Neural cell (in vitro differentiated cells): ENCODE measurements around the gene RARRES2. TPM values are rescaled to one million over a fixed set of nuclear protein-coding genes. Genes with fewer than 3 reads are reported as not detected.

ENCODE experiments used
- H2AFZ ChIP-seq: fragments of 200-600, 300-800 bp; sonication (generic), shearing (Covaris generic); 2 replicates; pipeline ENCODE4 v1.6.0; 2014; ENCODE audit warnings: low read depth, mild to moderate bottlenecking, antibody characterized with exemption, low read length, moderate library complexity
- H3F3A ChIP-seq: fragments of 200-600 bp; shearing (Covaris generic); 2 replicates; pipeline ENCODE4 v1.6.1; 2016; ENCODE audit warnings: mild to moderate bottlenecking, moderate library complexity, mixed read lengths, antibody characterized with exemption, low read length; ENCODE audit not compliant: insufficient read depth, poor library complexity, severe bottlenecking
- H3K27ac ChIP-seq: fragments of 200-600, 300-800 bp; sonication (generic), shearing (Covaris generic); 2 replicates; pipeline ENCODE4 v1.5.1; 2014; ENCODE audit warnings: mild to moderate bottlenecking, low read length, moderate library complexity
- H3K27me3 ChIP-seq: fragments of 300-800, 200-600 bp; sonication (generic), shearing (Covaris generic); 2 replicates; pipeline ENCODE4 v1.6.0; 2014; ENCODE audit warnings: mild to moderate bottlenecking, low read depth, low read length, moderate library complexity; ENCODE audit not compliant: insufficient read depth
- H3K36me3 ChIP-seq: fragments of 300-800, 200-600 bp; sonication (generic), shearing (Covaris generic); 2 replicates; pipeline ENCODE4 v1.5.1; 2014; ENCODE audit warnings: mild to moderate bottlenecking, antibody characterized with exemption, low read length, moderate library complexity; ENCODE audit not compliant: insufficient read depth
- H3K4me2 ChIP-seq: fragments of 300-800, 200-600 bp; sonication (generic), shearing (Covaris generic); 2 replicates; pipeline ENCODE4 v1.6.0; 2014; ENCODE audit warnings: mild to moderate bottlenecking, low read length
- H3K4me3 ChIP-seq: fragments of 300-800, 200-600 bp; sonication (generic), shearing (Covaris generic); 2 replicates; pipeline ENCODE4 v1.5.1; 2014; ENCODE audit warnings: mild to moderate bottlenecking, low read length, moderate library complexity
- H3K79me2 ChIP-seq: fragments of 200-600 bp; shearing (Covaris generic); replicated peaks from 2 replicates; pipeline ENCODE4 v1.6.0; 2014; ENCODE audit warnings: mild to moderate bottlenecking, low read length, moderate library complexity; ENCODE audit not compliant: insufficient read depth
- H3K9ac ChIP-seq: fragments of 300-800, 200-600 bp; sonication (generic), shearing (Covaris generic); 2 replicates; pipeline ENCODE4 v1.6.1; 2016; ENCODE audit warnings: mild to moderate bottlenecking, low read length, mixed read lengths
- H3K9me2 ChIP-seq: fragments of 200-600 bp; shearing (Covaris generic); 2 replicates; pipeline ENCODE4 v1.6.1; 2016; ENCODE audit warnings: mild to moderate bottlenecking, low read length, mixed read lengths; ENCODE audit not compliant: insufficient read depth
- H3K9me3 ChIP-seq: fragments of 200-600, 300-800 bp; sonication (generic), shearing (Covaris generic); 2 replicates; pipeline ENCODE4 v1.6.1; 2016; ENCODE audit warnings: mild to moderate bottlenecking, mixed run types, low read length, moderate library complexity, mixed read lengths
- H4K20me1 ChIP-seq: fragments of 200-600 bp; shearing (Covaris generic); 2 replicates; pipeline ENCODE4 v1.6.1; 2016; ENCODE audit warnings: mild to moderate bottlenecking, mixed run types; ENCODE audit not compliant: insufficient read depth
- EP300 ChIP-seq: fragments of 450-650 bp; conservative IDR thresholded peaks from 2 replicates; pipeline ENCODE4 v1.6.1; 2014; ENCODE audit warnings: antibody characterized with exemption, mild to moderate bottlenecking, moderate library complexity; ENCODE audit not compliant: poor library complexity, severe bottlenecking
- EZH2 ChIP-seq: fragments of 200-600, 300-800 bp; shearing (Covaris generic), sonication (generic); IDR thresholded peaks from 2 replicates; pipeline ENCODE4 v1.6.1; 2014; ENCODE audit warnings: antibody characterized with exemption, low read length, borderline replicate concordance, mild to moderate bottlenecking; ENCODE audit not compliant: insufficient read depth, poor library complexity, severe bottlenecking
- MXI1 ChIP-seq: fragments of 450-650 bp; conservative IDR thresholded peaks from 2 replicates; pipeline ENCODE4 v1.6.1; 2014; ENCODE audit warnings: antibody characterized with exemption, mild to moderate bottlenecking; ENCODE audit not compliant: poor library complexity, severe bottlenecking
- POLR2AphosphoS5 ChIP-seq: IDR thresholded peaks from 2 replicates; pipeline ENCODE4 v1.6.1; 2012
- RAD21 ChIP-seq: fragments of 450-650 bp; conservative IDR thresholded peaks from 2 replicates; pipeline ENCODE4 v1.6.1; 2014; ENCODE audit warnings: antibody characterized with exemption, mild to moderate bottlenecking, moderate library complexity
- REST ChIP-seq: IDR thresholded peaks from 2 replicates; pipeline ENCODE4 v1.6.1; 2012; ENCODE audit warnings: borderline replicate concordance
- SMC3 ChIP-seq: fragments of 450-650 bp; conservative IDR thresholded peaks from 2 replicates; pipeline ENCODE4 v1.6.1; 2014; ENCODE audit warnings: antibody characterized with exemption, mild to moderate bottlenecking, moderate library complexity; ENCODE audit not compliant: poor library complexity
- TAF1 ChIP-seq: IDR thresholded peaks from 2 replicates; pipeline ENCODE4 v1.6.1; 2012; ENCODE audit warnings: low read depth
- polyA plus RNA-seq: library from polyadenylated mRNA; depleted of rRNA; stranded (reverse); fragments of >200 nt; gene quantifications from 2 replicates; pipeline ENCODE4 v1.2.3, GENCODE V29; 2014
- TF ChIP-seq, protein P1 (sequence below): fragments of 450-650 bp; IDR thresholded peaks from 2 replicates; pipeline ENCODE4 v1.5.1; 2014; ENCODE audit warnings: antibody characterized with exemption, mild to moderate bottlenecking, moderate library complexity; ENCODE audit not compliant: poor library complexity, severe bottlenecking

RARRES2 gene
- polyA plus RNA-seq, 1 donor from 2014 or later = 0.71 TPM

DNA sequence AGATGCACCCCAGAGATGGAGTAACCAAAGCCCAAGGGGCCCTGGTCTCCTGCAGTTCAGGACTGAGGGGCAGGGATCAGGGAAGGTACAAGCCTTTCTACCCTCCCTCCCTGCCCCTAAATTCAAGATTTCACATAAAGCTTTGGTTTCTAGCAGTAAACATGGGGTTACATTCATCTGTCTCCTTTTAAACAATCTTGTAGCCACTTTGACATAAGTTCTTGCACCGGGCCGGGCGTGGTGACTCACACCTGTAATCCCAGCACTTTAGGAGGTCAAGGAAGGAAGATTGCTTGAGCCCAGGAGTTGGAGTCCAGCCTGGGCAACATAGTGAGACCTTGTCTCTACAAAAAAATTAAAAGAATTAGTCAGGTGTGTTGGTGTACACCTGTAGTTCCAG is 14.1 kb downstream of the RARRES2 start:
- Histone ChIP-seq H3K27me3 (no peaks in the 10 kb centered on the region), H3K27ac (no peak overlapping the region), H3K79me2 (no peaks in the 10 kb centered on the region), H3K9me2 (no peaks in the 10 kb centered on the region), H3K4me2 (no peak overlapping the region), H4K20me1 (no peaks in the 10 kb centered on the region), H3K9ac (no peak overlapping the region), H3K4me3 (no peak overlapping the region), H3K36me3 (no peaks in the 10 kb centered on the region), H3F3A (no peaks in the 10 kb centered on the region), H3K9me3 (no peaks in the 10 kb centered on the region), H2AFZ (no peak overlapping the region)
- TF ChIP-seq RAD21 (no peak), SMC3 (no peak), TAF1 (no peak), MXI1 (no peak), EZH2 (no peak), EP300 (no peak)
- TF ChIP-seq, protein P1, sequence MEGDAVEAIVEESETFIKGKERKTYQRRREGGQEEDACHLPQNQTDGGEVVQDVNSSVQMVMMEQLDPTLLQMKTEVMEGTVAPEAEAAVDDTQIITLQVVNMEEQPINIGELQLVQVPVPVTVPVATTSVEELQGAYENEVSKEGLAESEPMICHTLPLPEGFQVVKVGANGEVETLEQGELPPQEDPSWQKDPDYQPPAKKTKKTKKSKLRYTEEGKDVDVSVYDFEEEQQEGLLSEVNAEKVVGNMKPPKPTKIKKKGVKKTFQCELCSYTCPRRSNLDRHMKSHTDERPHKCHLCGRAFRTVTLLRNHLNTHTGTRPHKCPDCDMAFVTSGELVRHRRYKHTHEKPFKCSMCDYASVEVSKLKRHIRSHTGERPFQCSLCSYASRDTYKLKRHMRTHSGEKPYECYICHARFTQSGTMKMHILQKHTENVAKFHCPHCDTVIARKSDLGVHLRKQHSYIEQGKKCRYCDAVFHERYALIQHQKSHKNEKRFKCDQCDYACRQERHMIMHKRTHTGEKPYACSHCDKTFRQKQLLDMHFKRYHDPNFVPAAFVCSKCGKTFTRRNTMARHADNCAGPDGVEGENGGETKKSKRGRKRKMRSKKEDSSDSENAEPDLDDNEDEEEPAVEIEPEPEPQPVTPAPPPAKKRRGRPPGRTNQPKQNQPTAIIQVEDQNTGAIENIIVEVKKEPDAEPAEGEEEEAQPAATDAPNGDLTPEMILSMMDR = no peak

GRCh38 chr7:150326657-150327268 is 14.7 kb downstream of the RARRES2 start:
- Histone ChIP-seq H3K27me3 (no peaks in the 10 kb centered on the region), H3K36me3 (no peaks in the 10 kb centered on the region), H3K4me2 (no peak overlapping the region), H3K9ac (no peak overlapping the region), H3K9me3 (no peaks in the 10 kb centered on the region), H4K20me1 (no peaks in the 10 kb centered on the region), H3K9me2 (no peaks in the 10 kb centered on the region), H2AFZ (no peak overlapping the region), H3K79me2 (no peaks in the 10 kb centered on the region), H3F3A (no peaks in the 10 kb centered on the region), H3K27ac (no peak overlapping the region), H3K4me3 (no peak overlapping the region)
- TF ChIP-seq, protein P1 = no peak
- TF ChIP-seq RAD21 (no peak), SMC3 (no peak), EZH2 (no peak), TAF1 (no peak), EP300 (no peak), POLR2AphosphoS5 (no peak), REST (no peak), MXI1 (no peak)
